ENCODE results near the gene NPRL2.
A peak's percentile ranks its signal among the peaks of the same experiment; 100 is the strongest.
"Not testable (repeated sequence)": the region's sequence is repeated elsewhere in the genome, so short reads cannot be mapped to it uniquely, and the experiment has no call there.

The NPRL2 gene

GRCh38 chr3:50326182-50326541 lies 24.4 kb downstream of the NPRL2 start:
- DNase-seq, result no peak

DNA sequence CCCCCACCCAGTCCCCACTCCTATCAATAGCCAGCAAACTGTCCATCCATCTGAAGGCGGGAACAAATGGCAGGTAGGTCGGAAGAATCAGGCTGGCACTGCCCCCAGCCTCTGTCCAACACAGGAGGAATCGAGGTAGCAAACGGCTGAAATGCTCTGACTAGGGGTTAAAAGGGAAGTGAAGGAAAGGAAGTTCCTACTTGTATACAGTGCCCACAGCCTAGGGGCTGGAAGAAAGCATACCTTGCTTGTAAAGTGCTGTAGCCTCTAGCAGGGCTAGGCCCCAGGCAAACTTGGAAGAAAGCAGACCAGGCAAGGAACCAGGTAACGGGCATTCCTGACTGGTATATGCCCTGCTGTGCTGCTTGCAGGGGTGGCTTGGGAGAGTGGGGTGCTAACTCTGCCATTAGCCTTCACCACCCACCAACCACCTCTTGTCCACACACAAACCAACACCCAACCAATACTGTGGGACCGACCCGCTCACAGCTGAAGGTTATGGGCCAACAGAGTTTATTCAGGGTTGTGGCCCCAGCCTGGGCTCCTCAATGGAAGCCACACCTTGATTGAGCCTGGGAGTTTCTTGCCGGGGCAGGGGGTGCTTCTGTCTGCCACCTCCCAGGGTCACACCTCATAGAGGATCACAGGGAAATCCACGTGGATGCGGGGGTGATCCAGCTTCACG lies 24.9 kb downstream of the NPRL2 start:
- DNase-seq, result no peak

GRCh38 chr3:50325113-50325480 lies 25.5 kb downstream of the NPRL2 start:
- no peak for DNase-seq

DNA sequence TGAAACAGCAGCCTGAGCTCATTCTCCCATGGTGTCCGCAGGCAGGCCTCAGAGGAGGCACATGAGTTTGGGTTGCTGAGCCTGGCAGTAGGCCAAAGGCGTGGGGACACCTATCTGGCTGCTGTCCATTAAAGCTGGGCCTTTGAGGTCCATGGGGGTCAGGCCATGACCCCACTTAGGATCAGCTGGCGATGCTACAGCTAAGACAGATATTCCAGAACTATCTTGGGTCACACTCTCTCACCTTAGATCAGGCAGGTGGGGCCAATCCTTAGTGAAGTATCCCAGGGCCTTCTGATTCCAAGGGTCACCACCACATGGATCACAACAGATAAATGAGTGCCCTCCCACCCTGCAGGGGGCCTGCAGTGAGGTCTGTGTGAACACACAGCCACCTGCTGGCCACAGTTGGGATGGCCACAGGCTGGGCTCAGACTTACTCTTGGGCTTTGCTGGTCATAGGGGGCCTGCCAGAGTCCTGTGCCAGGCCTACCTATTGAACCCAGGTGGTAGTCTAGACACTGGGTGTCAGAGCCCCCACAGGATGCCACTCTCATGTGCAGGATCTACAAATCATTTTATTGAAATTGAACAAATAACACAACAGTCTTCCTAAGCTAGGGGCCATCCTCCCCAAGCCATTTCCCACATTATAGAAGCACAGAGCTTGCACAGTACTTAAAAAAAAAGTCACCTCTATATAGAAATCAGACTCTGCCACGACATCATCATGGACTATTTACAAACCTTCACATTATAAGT lies 26.0 kb downstream of the NPRL2 start:
- DNase-seq, result peak; percentile 13 to 63

DNA sequence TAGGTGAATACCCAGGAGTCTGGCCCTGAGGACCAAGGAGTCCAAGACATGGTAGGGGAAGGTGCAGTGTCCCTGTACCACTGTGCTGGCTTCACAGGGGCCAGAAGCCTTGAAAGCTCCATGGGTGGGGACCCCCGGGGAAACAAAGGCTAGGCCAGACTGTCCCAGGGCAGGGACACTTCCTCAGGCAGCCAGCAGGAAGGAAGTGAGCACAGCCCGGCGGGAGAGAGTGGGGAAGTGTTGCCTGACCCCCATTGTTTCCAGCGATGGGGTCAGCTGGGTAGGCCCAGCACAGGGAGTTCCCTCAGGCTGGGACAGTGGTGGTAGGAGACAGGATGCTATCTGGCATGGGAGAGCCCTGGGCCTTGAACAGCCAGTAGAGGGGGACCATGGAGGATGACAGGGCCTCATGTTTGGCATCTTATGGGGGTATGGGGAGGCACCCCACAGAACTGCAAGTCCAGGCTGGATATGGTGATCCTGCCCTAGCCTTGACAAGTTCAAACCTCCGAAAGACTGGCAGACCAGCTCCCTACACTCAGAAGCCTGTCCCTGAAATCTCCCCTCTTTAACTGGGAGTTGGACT lies 26.9 kb downstream of the NPRL2 start:
- no peak for DNase-seq

GRCh38 chr3:50323092-50323600 lies 27.4 kb downstream of the NPRL2 start:
- DNase-seq, result no peak

- DNase-seq, result no peak
These were observed 28.0 kb downstream of the NPRL2 start, which contains the start of gene HYAL2 for GRCh38 chr3:50322386-50323091. HYAL2 (minus strand) TSS chr3:50322745; CDS start chr3:50320489, 2,256 bp downstream.

DNA sequence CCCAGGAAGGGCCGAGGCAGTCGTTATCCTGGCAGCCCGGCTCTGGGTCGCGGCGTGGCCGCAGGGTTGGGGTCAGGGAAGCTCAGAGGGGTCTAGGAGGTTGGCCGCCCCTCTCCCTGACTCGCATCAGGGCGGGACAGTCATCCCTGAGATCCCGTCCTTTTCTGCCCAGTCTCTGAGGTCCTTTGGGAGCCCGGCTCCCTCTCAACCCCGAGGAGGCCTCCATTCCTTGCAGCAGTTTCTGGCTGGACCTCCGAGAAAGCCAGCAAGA lies 28.5 kb downstream of the NPRL2 start:
- no peak for DNase-seq

DNA sequence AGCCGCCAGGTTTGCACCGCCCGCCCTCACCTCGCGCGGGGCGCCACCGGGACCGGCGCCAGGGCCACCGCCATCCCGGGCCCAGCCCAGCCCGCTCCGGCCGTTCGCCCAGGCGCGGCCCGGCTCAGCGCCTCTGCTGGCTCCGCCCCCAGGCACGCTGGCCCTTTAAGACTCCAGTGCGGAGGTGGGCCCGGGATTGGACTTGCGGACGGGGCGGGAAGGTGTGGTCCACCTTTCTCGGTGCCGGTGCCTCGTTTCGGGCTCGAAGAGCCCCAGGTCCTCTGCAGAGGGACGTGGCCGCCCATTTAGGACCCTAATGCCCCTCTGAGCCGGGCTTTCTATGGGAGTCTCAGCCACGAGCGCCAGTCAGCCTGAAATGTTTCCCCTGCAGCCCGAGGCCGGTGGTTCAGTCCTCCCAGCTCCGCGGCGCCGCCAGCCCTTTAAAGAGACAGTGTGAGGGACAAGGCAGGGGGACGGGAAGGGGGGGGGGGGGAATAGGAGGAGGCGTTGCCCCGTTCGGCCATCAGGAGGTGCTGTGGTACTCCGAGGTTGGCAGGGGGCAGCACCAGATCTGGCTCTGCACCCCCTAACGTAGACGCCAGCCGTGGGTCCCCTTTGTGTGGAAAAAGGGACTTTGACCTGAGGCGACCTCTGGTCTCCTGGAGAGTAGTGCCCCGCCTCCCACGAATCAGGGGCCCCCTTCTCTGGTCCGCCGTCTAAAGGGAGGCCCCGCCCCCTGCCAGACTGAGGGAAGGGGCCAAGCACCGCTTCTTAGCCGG lies 29.1 kb downstream of the NPRL2 start:
- peak; percentile 22 to 81 for DNase-seq

DNA sequence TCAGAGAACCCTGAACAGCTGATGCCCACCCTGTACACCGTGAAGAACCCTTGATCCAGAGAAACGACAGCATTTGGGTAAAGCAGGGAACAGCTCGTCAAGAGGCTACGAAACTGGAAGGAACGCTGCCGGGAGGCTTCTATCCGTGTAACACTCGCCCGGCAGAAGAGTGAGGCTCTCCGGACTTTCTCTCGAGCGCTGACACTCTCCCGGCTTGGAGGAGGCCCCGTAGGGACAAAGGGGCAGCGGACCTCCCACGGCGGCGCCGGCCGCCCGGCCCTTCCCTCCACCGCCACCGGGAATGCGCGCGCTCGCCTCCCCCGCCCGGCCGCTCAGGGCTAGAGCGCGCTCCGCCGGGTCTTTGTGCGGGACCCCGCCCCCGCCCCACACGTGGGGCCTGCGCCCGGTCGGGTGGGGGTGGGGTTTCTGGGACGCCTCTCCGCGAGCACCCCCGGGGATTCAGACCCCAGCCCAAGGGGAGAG lies 29.7 kb downstream of the NPRL2 start:
- DNase-seq, result peak in 1 of 2 experiments; percentile 43

- no peak for DNase-seq
These were observed 30.5 kb downstream of the NPRL2 start for GRCh38 chr3:50319894-50320625.

DNA sequence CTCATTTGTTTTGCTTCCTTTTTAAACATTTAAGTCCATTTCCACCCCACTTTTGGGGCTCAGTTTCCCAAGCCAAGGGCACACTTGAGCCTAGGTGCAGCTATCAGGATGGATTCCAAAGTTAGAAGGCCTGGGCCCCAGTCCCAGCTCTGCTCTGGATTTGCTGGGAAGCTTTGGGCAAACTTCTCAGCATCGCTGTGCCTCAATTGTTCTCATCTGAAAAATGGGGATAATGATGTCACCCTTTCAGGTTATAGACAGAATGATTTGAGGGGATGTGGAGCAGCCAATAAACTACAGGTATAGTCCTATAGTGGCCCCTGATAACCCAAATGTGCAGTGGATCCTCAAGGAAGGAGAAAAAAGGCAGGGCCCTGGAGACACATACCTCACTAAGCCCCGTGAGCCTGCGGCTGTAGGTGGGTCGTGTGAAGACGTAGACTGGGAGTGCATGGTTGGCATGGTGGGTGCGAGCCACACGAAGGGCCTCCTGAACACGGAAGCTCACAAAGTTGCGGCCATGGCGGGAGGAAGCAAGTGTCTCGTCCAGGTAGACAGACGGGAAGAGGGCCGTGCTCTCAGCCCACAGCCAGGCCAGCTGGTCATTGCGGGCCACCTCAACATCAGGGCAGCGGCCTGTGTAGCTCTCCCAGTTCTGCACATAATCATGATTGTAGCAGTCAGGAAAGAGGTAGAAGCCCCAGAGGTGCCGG lies 31.2 kb downstream of the NPRL2 start:
- DNase-seq, result no peak

- DNase-seq, result no peak
These were observed 32.0 kb downstream of the NPRL2 start for GRCh38 chr3:50318615-50319014.

DNA sequence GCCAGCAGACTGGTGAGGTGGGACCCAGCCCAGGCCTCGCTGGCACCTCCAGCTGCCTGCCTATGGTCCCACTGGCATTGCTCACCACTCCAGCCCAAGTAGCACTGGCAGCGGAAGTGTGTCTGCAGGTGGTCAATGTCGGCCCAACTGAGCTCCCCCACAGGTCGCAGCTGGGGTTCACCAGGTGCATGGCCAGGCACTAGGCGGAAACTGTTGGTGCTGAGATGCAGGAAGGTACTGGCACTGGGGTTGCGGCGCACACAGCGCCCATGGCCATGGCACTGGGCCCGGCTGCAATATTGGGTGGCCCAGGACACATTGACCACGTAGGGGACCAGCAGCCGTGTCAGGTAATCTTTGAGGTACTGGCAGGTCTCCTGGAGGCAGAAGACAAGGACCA lies 32.4 kb downstream of the NPRL2 start:
- no peak for DNase-seq

DNA sequence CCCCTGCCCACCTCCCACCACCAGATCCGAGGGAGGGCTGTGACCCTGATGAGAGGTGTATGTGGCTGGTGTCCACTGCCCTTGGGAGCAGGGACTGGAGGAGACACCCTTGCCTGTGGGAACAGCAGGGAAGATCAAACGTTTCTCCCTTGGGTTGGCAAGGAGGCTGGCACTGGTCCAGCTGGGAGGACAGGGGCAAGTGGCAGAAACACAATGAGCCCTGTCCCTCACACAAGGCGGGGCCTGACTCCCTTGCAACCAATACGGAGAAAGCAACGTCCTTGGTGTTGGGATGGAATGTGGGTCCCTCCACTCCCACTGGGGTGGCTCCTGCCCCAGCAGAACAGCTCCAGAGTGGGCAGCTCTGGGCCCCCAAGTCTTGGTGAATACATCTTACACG lies 33.3 kb downstream of the NPRL2 start:
- DNase-seq, result no peak

- DNase-seq, result peak in 1 of 2 experiments; percentile 22
These were observed 33.8 kb downstream of the NPRL2 start for GRCh38 chr3:50316657-50317242.

GRCh38 chr3:50314816-50315215 lies 35.8 kb downstream of the NPRL2 start:
- DNase-seq, result no peak

- no peak for DNase-seq
These were observed 36.2 kb downstream of the NPRL2 start for GRCh38 chr3:50314342-50314741.

DNA sequence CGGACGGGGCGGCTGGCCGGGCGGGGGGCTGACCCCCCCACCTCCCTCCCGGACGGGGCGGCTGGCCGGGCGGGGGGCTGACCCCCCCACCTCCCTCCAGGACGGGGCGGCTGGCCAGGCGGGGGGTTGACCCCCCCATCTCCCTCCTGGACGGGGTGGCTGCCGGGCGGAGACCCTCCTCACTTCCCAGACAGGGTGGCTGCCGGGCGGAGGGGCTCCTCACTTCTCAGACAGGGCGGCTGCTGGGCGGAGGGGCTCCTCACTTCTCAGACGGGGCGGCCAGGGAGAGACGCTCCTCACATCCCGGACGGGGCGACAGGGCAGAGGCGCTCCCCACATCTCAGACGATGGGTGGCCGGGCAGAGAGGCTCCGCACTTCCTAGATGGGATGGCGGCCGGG lies 38.5 kb downstream of the NPRL2 start:
- DNase-seq, result not testable (repeated sequence)

- no peak for DNase-seq
These were observed 46.0 kb downstream of the NPRL2 start for GRCh38 chr3:50304601-50305000.
